Measurements from ENCODE around the gene TRIM29.

Gene TRIM29

GRCh38 chr11:120096369-120097191 lies 41.3 kb downstream of the TRIM29 start:
- DNase-seq, result peak; percentile 73

- no peak for DNase-seq
Observed at GRCh38 chr11:120095516-120095915, 42.4 kb downstream of the TRIM29 start.

DNA sequence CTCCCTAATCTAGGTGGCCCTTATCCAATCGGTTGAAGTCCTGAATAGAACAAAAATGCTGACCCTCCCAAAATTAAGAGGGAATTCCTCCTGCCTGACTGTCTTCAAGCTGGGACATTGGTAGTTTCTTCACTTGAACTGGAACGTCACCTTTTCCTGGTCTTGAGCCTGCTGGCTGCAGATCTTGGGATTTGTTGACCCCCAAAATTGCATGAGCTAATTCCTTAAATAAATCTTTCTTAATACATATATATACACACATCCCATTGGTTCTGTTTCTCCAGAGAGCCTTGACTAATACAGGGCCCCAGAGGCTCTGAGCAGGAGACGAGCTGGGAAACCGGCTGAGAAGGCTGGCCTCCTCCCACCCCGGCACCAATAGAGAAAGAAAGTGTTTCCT lies 46.2 kb downstream of the TRIM29 start:
- DNase-seq, result no peak

DNA sequence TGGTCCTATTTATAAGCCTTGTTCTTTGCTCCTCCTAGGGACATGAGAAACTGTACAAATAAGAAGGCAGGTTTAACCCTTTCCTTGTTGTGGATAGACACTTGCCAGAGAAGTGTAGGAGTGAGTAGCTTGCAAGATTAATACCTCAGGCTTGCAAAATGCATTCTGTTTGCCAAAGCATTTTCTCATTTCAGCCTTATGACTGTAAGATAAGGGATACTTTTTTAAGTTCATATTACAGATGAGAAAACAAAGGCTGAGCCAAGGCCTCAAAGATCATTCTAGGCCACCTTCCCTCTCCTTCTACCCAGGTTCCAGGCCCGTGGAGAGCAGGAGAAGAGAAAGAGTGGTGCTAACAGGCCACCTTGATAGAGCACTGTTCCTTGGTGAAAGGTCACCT lies 46.8 kb downstream of the TRIM29 start:
- no peak for DNase-seq

DNA sequence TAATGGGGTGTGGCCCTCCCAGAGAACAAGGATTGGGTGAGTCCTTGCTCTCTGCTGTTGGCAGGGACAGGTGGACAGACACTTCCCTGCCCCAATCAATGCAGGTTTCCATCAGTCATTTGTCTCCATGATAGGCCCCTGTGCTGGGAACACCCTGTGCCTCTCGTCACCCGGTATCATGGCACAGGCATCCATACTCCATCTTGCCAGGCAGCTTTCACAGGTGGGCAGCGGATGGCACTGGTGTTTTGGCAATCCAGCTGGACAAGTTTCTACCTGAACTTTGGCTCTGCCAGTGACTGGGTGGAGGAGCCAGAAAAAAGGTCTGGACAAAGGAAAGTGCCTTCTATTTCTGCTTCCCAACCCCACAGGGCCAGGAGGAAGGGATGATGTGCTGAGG lies 47.5 kb downstream of the TRIM29 start:
- DNase-seq, result no peak

- no peak for DNase-seq
Observed at GRCh38 chr11:120089036-120090001, 48.6 kb downstream of the TRIM29 start.

GRCh38 chr11:120088056-120088455 lies 49.9 kb downstream of the TRIM29 start:
- DNase-seq, result no peak

GRCh38 chr11:120086651-120087050 lies 51.3 kb downstream of the TRIM29 start:
- no peak for DNase-seq

- no peak for DNase-seq
Observed at GRCh38 chr11:120079750-120080610, 57.9 kb downstream of the TRIM29 start.

GRCh38 chr11:120078397-120078796 lies 59.5 kb downstream of the TRIM29 start:
- DNase-seq, result no peak

GRCh38 chr11:120074076-120074475 lies 63.8 kb downstream of the TRIM29 start:
- no peak for DNase-seq

DNA sequence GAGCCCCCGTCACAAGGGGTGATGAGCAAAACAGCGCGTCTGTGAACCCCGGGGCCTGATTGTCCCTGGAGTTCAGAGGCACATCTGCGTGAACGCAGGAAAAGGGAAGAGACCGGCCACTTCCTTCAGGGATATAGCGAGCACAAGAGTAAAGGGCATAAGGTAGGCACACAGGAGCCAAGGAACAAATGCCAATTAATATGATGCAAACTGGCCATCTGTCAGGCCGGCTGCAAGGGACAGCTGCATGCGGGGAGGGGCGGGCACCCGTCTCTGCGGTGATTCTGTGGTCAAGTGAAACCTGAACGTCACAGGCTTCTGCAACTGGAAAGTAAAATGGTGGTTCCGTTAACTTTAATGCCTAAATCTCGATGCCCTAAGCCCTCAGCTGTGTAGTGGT lies 64.7 kb downstream of the TRIM29 start:
- no peak for DNase-seq

GRCh38 chr11:120068114-120068573 lies 69.8 kb downstream of the TRIM29 start:
- peak; percentile 71 for DNase-seq

- peak; percentile 32 for DNase-seq
Observed at GRCh38 chr11:120067438-120068113, 70.3 kb downstream of the TRIM29 start.

DNA sequence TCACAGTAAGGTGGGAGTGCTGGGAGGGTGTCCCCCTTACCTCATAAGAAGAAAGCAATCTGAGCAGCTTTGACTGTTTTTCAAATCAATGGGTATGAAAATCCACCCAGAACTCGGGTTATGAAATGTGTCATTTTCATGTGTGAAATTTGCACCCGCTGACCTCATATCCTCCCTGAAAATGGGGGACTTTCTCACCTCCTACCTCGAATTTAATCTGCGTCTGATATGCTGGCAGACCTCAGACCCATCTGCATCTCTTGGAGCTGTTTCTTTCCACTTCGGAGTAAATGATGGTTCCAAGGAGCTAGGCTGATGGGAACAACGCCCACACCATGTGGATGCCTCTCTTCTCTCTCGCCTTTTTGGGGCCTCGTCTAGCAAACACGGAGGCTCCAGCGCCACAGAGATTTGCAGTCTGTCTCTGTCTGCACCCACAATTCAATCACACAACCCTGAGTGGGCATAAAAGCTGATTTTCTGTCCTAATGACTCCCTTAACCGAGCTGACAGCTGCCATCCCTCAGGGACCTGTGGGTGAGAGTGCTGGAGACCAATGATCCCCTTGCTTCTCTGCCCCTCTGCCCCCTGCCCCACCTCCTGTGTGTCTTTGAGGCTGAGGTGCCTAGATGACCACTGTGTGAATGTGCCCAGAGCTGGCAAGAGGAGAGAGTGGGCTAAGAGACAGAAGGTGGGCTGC lies 71.0 kb downstream of the TRIM29 start:
- no peak for DNase-seq

GRCh38 chr11:120065876-120066275 lies 72.0 kb downstream of the TRIM29 start:
- DNase-seq, result no peak

GRCh38 chr11:120065176-120065575 lies 72.7 kb downstream of the TRIM29 start:
- no peak for DNase-seq

DNA sequence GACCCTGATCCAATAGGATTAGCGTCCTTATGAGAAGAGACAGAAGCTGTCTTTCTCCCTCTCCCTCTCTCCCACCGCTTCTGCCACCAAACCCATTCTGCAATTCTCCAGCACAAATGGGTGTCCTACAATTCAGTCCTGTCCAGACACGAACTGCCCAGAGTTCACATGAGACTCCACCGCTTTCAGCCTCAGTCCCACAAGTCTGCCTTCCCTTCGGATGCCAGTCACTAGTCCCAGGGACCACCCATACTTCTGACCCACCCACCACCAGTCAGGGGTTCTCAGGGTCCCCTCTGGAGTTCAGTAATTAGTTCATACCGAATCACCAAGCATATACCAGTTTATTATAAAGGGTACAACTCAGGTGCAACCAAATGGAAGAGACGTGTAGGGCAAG lies 73.6 kb downstream of the TRIM29 start:
- DNase-seq, result no peak

- no peak for DNase-seq
Observed at GRCh38 chr11:120063686-120064340, 74.1 kb downstream of the TRIM29 start.

DNA sequence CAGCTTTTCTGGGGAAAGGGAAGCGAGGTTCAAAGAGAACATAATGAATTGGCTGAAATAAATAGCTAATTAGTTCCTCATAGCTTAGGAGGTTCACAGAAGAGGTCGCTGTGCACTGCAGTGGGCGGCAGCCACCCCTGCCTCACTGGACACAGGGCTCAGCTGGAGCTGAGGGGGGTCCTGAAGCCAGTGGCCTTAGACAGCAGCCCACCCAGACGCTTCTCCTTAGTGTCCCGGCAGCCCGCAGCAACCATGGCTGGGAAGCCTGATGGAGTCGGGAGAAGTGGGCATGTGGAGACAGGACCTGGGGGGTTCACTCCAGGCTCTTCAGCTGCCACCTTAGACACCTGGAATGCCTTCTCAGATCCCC lies 75.4 kb downstream of the TRIM29 start:
- no peak for DNase-seq
